Fibroblast of the conjunctiva (primary cell): ENCODE data around the gene RELA.
"Not testable (repeated sequence)": the region's sequence is repeated elsewhere in the genome, so short reads cannot be mapped to it uniquely, and the experiment has no call there.

Experiments
- DNase-seq: peaks from one replicate; pipeline ENCODE4 v3.0.0-alpha.2; 2010; ENCODE audit warnings: low read depth

RELA gene

GRCh38 chr11:65672180-65672860, 9.6 kb upstream of the RELA start:
- DNase-seq: no peak

- peak; percentile 26 for DNase-seq
Measured at GRCh38 chr11:65663639-65664200, 1.0 kb upstream of the RELA start.

GRCh38 chr11:65662247-65662798, 393 bp downstream of the RELA start:
- no peak for DNase-seq

- no peak for DNase-seq
Measured at GRCh38 chr11:65661599-65662246, 993 bp downstream of the RELA start.

GRCh38 chr11:65660908-65661307, 1.8 kb downstream of the RELA start:
- not testable (repeated sequence) for DNase-seq

GRCh38 chr11:65660038-65660437, 2.7 kb downstream of the RELA start:
- DNase-seq: no peak

GRCh38 chr11:65658174-65659021, 4.3 kb downstream of the RELA start:
- DNase-seq: no peak

GRCh38 chr11:65657426-65657825, 5.3 kb downstream of the RELA start:
- DNase-seq: no peak

GRCh38 chr11:65655570-65656332, 7.0 kb downstream of the RELA start:
- no peak for DNase-seq

- DNase-seq: no peak
Measured at GRCh38 chr11:65654375-65655349, 8.1 kb downstream of the RELA start.

- no peak for DNase-seq
Measured at GRCh38 chr11:65653229-65654225, 9.2 kb downstream of the RELA start.

- peak; percentile 86 for DNase-seq
Measured at GRCh38 chr11:65652511-65653228, 10.0 kb downstream of the RELA start.

- DNase-seq: no peak
Measured at GRCh38 chr11:65651589-65652510, 10.9 kb downstream of the RELA start.

- DNase-seq: no peak
Measured at GRCh38 chr11:65651339-65651588, 11.5 kb downstream of the RELA start.

GRCh38 chr11:65650547-65651338, 12.0 kb downstream of the RELA start:
- no peak for DNase-seq

GRCh38 chr11:65649656-65650546, 12.8 kb downstream of the RELA start:
- DNase-seq: no peak
